Bronchial epithelial cell (primary cell): ENCODE measurements around the gene NTRK2. TPM values are rescaled to one million over a fixed set of nuclear protein-coding genes. Genes with fewer than 3 reads are reported as not detected.
A peak's percentile ranks its signal among the peaks of the same experiment; 100 is the strongest.

ENCODE experiments used
- DNase-seq: peaks from one replicate; pipeline ENCODE4 v3.0.0-alpha.2; 2010; ENCODE audit warnings: low read depth
- FAIRE-seq: peaks from 2 replicates; lab custom pipeline; 2011; peaks lifted over from hg19 to GRCh38; lab: Jason Lieb, UNC
- H3K27me3 ChIP-seq: 2 replicates; pipeline ENCODE4 v1.5.1; 2011; ENCODE audit warnings: low read length; ENCODE audit not compliant: control insufficient read depth, insufficient read depth
- H3K36me3 ChIP-seq: 2 replicates; pipeline ENCODE4 v1.5.1; 2011; ENCODE audit warnings: low read length; ENCODE audit not compliant: control insufficient read depth, insufficient read depth
- H3K4me3 ChIP-seq: 2 replicates; pipeline ENCODE4 v1.5.1; 2011; ENCODE audit warnings: mild to moderate bottlenecking, low read depth, low read length, control low read depth
- total RNA-seq: library from RNA; depleted of rRNA; stranded (reverse); fragments of >200 nt; gene quantifications from 2 replicates; pipeline ENCODE4 v1.2.1, GENCODE V29; 2014
- TF ChIP-seq, protein P1 (sequence below): IDR thresholded peaks from 2 replicates; pipeline ENCODE4 v1.5.1; 2011; ENCODE audit warnings: mild to moderate bottlenecking, moderate library complexity, low read length, control low read depth, inconsistent platforms; ENCODE audit not compliant: insufficient read depth, severe bottlenecking

NTRK2 gene
- total RNA-seq, 1 donor from 2014 or later, result not detected

DNA sequence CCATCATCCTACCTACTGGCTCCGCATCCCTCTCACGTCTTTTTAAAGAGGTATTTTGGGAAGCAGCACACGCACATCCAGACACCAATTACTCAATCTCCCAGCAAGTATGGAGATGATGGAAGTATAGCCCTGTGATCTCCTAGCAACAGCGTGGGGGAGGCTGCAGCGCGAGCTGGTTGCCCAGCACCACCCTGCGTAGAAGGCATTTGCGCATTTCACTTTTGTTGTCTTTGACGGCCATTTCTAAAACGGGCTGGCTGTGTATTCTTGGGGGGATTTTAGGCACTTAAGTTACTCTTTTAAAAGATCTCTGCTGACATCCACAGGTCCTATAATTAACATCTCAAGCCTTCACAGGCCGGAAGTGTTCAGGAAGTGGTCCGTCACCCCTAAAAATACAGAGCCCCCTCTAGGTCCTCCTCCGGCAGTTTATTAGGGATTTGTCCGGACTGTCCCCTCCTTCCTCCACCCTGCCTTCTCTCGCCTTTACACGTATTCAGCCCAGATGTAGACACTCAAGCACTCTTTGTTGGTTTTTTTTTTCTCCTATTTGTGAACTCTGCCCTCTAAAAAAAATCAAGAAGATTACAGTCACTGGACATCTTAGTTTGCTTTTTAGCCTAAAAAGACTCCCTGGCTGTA, 371.4 kb downstream of the NTRK2 start:
- FAIRE-seq (no peak), DNase-seq (peak; percentile 31)
- Histone ChIP-seq H3K4me3 (no peak overlapping the region), H3K27me3 (no peaks in the 10 kb centered on the region), H3K36me3 (no peaks in the 10 kb centered on the region)
- TF ChIP-seq, protein P1, sequence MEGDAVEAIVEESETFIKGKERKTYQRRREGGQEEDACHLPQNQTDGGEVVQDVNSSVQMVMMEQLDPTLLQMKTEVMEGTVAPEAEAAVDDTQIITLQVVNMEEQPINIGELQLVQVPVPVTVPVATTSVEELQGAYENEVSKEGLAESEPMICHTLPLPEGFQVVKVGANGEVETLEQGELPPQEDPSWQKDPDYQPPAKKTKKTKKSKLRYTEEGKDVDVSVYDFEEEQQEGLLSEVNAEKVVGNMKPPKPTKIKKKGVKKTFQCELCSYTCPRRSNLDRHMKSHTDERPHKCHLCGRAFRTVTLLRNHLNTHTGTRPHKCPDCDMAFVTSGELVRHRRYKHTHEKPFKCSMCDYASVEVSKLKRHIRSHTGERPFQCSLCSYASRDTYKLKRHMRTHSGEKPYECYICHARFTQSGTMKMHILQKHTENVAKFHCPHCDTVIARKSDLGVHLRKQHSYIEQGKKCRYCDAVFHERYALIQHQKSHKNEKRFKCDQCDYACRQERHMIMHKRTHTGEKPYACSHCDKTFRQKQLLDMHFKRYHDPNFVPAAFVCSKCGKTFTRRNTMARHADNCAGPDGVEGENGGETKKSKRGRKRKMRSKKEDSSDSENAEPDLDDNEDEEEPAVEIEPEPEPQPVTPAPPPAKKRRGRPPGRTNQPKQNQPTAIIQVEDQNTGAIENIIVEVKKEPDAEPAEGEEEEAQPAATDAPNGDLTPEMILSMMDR, result no peak

DNA sequence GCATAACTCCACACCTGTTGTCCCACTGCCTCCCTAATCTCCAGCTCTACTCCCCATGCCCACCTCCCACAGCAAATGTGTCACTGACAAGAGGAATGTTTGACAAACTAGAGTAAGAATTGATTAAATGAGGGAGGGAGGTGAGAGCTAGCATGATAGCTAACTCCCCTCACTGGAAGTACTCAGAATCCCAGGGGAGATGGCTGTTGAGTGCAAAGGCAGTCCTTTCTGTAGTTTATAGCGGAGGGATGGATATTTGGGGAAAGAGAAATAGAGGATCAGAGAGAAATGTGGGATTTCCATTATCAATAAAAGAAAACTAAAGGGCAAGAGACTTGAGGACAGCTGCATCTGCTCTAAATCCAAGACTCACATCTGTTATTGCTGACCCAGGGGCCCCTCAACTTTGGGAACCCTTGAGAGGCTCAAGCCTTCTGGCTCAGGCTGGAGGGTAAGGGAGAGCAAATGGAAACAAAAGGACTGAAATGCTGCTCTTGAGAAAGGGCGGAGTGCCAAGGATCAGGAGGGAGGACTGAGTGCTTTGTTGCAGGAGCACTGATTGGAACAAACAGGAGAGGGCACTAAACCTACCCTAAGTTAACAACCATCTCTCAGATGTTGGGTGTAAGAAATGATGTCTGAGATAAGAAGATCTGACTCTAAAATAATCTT, 372.1 kb downstream of the NTRK2 start:
- FAIRE-seq (no peak), DNase-seq (no peak)
- TF ChIP-seq, protein P1, result no peak
- Histone ChIP-seq H3K4me3 (no peak overlapping the region), H3K36me3 (no peaks in the 10 kb centered on the region), H3K27me3 (no peaks in the 10 kb centered on the region)

DNA sequence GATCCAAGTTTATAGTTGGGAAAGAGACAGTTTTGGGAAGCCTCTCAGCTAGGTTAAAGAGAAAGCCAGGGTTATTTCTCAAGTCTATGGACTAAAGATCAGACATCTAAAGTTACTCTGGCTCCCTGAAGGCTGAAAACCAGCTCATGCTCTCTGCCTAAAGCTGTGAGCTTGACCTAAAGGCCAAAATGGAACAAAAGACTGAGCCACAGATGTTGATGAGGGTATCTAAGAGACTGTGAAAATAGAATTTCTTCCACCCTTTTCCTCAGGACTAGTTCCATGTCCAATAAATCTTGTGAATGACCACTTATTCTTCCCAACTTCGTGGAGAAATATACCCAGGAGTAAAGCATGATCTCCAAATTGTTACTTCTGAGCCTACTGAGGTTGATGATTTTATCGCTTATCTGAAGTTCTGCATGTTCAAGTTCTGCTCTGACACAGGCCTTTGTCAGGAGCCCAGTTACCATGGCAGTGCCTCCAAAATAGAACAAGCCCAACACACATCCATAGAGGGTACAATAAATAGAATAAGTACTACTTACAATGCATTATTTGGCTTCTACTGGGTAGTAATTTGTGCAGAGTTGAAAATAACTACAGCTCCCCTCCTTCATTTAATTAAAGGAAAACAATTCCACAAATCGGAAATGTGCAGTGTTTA, 373.6 kb downstream of the NTRK2 start:
- TF ChIP-seq, protein P1, result no peak
- no peaks in the 10 kb centered on the region for H3K27me3 ChIP-seq
- no peak overlapping the region for H3K4me3 ChIP-seq
- FAIRE-seq (no peak), DNase-seq (no peak)
- H3K36me3 ChIP-seq, result no peaks in the 10 kb centered on the region

DNA sequence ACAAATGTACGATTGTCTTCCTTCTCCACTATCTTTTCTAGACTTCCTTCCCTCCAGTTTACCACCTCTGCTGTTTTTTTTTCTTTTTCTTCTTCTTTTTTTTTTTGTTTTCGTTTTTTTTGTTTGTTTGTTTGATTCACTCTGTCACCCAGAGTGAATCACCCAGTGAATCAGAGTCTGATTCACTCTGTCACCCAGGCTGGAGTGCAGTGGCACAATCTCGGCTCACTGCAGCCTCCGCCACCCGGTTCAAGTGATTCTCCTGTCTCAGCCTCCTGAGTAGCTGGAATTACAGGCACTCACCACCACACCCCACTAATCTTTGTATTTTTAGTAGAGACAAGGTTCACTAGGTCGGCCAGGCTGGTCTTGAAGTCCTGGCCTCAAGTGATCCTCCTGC, 375.7 kb downstream of the NTRK2 start:
- TF ChIP-seq, protein P1, result no peak
- no peak overlapping the region for H3K4me3 ChIP-seq
- no peaks in the 10 kb centered on the region for H3K27me3 ChIP-seq
- peak; percentile 20 for DNase-seq
- H3K36me3 ChIP-seq, result no peaks in the 10 kb centered on the region
- FAIRE-seq, result no peak

DNA sequence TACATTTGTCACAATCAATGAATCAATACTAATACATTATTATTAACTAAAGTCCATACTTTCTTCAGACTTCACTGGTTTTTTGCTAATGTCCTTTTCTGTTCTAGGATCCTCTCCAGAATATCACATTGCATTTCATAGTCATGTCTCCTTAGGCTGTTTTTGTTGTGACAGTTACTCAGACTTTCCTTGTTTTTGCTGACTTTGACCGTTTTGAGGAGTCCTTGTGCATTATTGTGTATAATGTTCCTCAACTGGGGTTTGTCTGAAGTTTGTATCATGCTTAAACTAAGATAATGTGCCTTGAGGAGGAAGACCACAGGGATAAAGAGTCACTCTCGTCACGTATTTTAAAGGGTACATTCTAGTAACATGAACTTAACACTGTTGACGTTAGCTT, 376.9 kb downstream of the NTRK2 start:
- DNase-seq (no peak), FAIRE-seq (no peak)
- no peaks in the 10 kb centered on the region for H3K27me3 ChIP-seq
- H3K4me3 ChIP-seq, result no peak overlapping the region
- TF ChIP-seq, protein P1, result no peak
- H3K36me3 ChIP-seq, result no peaks in the 10 kb centered on the region
